Raji (cell line): ENCODE results near the gene UMODL1.

Source experiments
- POLR2A ChIP-seq: IDR thresholded peaks from 2 replicates; pipeline ENCODE4 v1.6.1; 2011; ENCODE audit warnings: low read depth, low read length, control low read depth; ENCODE audit not compliant: insufficient read depth

UMODL1 gene

GRCh38 chr21:42037943-42038342 is 33.2 kb upstream of the UMODL1 start:
- TF ChIP-seq POLR2A: no peak

GRCh38 chr21:42038393-42038792 is 32.7 kb upstream of the UMODL1 start:
- no peak for TF ChIP-seq POLR2A

- no peak for TF ChIP-seq POLR2A
Observed at GRCh38 chr21:42038826-42039425, 32.2 kb upstream of the UMODL1 start.

GRCh38 chr21:42039470-42039901 is 31.6 kb upstream of the UMODL1 start:
- no peak for TF ChIP-seq POLR2A

GRCh38 chr21:42039911-42040351 is 31.2 kb upstream of the UMODL1 start:
- no peak for TF ChIP-seq POLR2A

GRCh38 chr21:42040411-42041180 is 30.5 kb upstream of the UMODL1 start:
- TF ChIP-seq POLR2A: no peak

GRCh38 chr21:42041246-42041645 is 29.9 kb upstream of the UMODL1 start:
- no peak for TF ChIP-seq POLR2A

- TF ChIP-seq POLR2A: no peak
Observed at GRCh38 chr21:42041711-42042110, 29.4 kb upstream of the UMODL1 start.

GRCh38 chr21:42042651-42043050 is 28.5 kb upstream of the UMODL1 start:
- no peak for TF ChIP-seq POLR2A

GRCh38 chr21:42043201-42043895 is 27.8 kb upstream of the UMODL1 start:
- no peak for TF ChIP-seq POLR2A

- TF ChIP-seq POLR2A: no peak
Observed at GRCh38 chr21:42043961-42044360, 27.2 kb upstream of the UMODL1 start.

- no peak for TF ChIP-seq POLR2A
Observed at GRCh38 chr21:42044871-42045495, 26.1 kb upstream of the UMODL1 start.

GRCh38 chr21:42047821-42048613 is 23.1 kb upstream of the UMODL1 start:
- TF ChIP-seq POLR2A: no peak

GRCh38 chr21:42048870-42049577 is 22.1 kb upstream of the UMODL1 start:
- no peak for TF ChIP-seq POLR2A
